DND-41 (cell line): ENCODE results near the gene MKNK1.

Experiments used
- ATAC-seq: fragments of 200-7000 bp; cut with Tn5 transposase; 3 replicates; pipeline ENCODE4 v1.9.1; 2021; ENCODE audit warnings: low read depth; ENCODE audit not compliant: insufficient read depth
- DNase-seq: peaks from one replicate; pipeline ENCODE4 v3.0.0-alpha.2; 2020
- H2AFZ ChIP-seq: 2 replicates; pipeline ENCODE4 v1.6.0; 2012; ENCODE audit warnings: low read depth, low read length
- H3K27ac ChIP-seq: 2 replicates; pipeline ENCODE4 v1.5.1; 2012; ENCODE audit warnings: low read length, inconsistent platforms
- H3K27me3 ChIP-seq: fragments of 200-600 bp; sonication (generic); 2 replicates; pipeline ENCODE4 v1.6.0; 2012; ENCODE audit warnings: low read length, mild to moderate bottlenecking, inconsistent platforms; ENCODE audit not compliant: insufficient read depth, poor library complexity
- H3K36me3 ChIP-seq: 2 replicates; pipeline ENCODE4 v1.5.1; 2012; ENCODE audit warnings: low read length, inconsistent platforms; ENCODE audit not compliant: insufficient read depth
- H3K4me1 ChIP-seq: 2 replicates; pipeline ENCODE4 v1.5.1; 2012; ENCODE audit warnings: mild to moderate bottlenecking, low read length; ENCODE audit not compliant: insufficient read depth
- H3K4me2 ChIP-seq: 2 replicates; pipeline ENCODE4 v1.6.0; 2012; ENCODE audit warnings: mild to moderate bottlenecking, moderate library complexity, low read length, inconsistent platforms; ENCODE audit not compliant: insufficient read depth
- H3K4me3 ChIP-seq, 2 experiments: fragments of 200-600 bp in 1 of 2; shearing (Covaris generic) in 1 of 2; 2 replicates each; pipeline ENCODE4 v1.5.1; 2012 to 2016; ENCODE audit warnings: inconsistent platforms in 2 of 2, low read length in 2 of 2, mild to moderate bottlenecking in 2 of 2, low read depth in 1 of 2, moderate library complexity in 1 of 2
- H3K79me2 ChIP-seq: 2 replicates; pipeline ENCODE4 v1.6.0; 2012; ENCODE audit warnings: low read length, inconsistent platforms; ENCODE audit not compliant: insufficient read depth
- H3K9ac ChIP-seq: 2 replicates; pipeline ENCODE4 v1.6.0; 2012; ENCODE audit warnings: low read depth, mild to moderate bottlenecking, inconsistent platforms, low read length, moderate library complexity
- H3K9me3 ChIP-seq: 2 replicates; pipeline ENCODE4 v1.5.1; 2012; ENCODE audit warnings: low read length, moderate library complexity, mild to moderate bottlenecking, inconsistent platforms; ENCODE audit not compliant: insufficient read depth, severe bottlenecking
- H4K20me1 ChIP-seq: 2 replicates; pipeline ENCODE4 v1.6.0; 2012; ENCODE audit warnings: low read length; ENCODE audit not compliant: insufficient read depth
- CTCF ChIP-seq: IDR thresholded peaks from 2 replicates; pipeline ENCODE4 v1.5.1; 2012; ENCODE audit warnings: borderline replicate concordance, low read length, moderate library complexity, mild to moderate bottlenecking; ENCODE audit not compliant: poor library complexity, severe bottlenecking; ENCODE audit errors: extremely low read depth
- EZH2 ChIP-seq: IDR thresholded peaks from 3 replicates; pipeline ENCODE4 v1.6.1; 2012; ENCODE audit warnings: borderline replicate concordance, low read depth, mild to moderate bottlenecking, moderate library complexity, low read length, inconsistent platforms; ENCODE audit not compliant: severe bottlenecking

MKNK1 gene

GRCh38 chr1:46563341-46563740 lies 40.7 kb downstream of the MKNK1 start:
- Histone ChIP-seq H3K27me3 (no peaks in the 10 kb centered on the region), H3K36me3 (no peaks in the 10 kb centered on the region; the same call in 1 of the 2 replicates), H3K79me2 (no peaks in the 10 kb centered on the region), H3K4me1 (no peaks in the 10 kb centered on the region), H3K27ac (no peak overlapping the region), H3K9me3 (no peaks in the 10 kb centered on the region), H4K20me1 (no peaks in the 10 kb centered on the region), H3K9ac (no peak overlapping the region), H3K4me3 (no peak overlapping the region), H3K4me2 (no peak overlapping the region), H2AFZ (no peak overlapping the region)
- no peak for TF ChIP-seq CTCF
- TF ChIP-seq EZH2, result no peak
- DNase-seq (no peak), ATAC-seq (no peak)

DNA sequence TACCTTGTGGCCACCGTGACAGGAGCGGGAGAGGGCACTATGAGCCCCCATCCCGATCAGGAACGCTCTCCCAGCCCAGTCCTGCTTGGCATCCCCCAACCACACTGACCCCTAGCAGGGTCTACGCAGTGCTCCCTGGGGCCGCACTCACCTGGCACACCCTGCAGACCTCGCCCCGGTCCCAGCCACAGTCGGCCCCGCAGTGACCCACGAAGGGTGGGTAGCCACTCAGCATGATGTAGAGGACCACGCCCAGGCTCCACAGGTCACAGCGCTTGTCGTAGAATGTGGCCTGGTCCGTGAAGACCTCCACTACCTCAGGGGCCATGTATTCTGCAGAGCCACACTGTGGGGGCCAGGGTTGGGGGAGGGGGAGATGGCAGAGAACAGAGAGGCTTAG lies 41.6 kb downstream of the MKNK1 start:
- Histone ChIP-seq H3K9ac (no peak overlapping the region), H3K79me2 (no peaks in the 10 kb centered on the region), H3K4me2 (no peak overlapping the region), H3K4me3 (no peak overlapping the region), H4K20me1 (no peaks in the 10 kb centered on the region), H3K27me3 (no peaks in the 10 kb centered on the region), H3K36me3 (no peaks in the 10 kb centered on the region; the same call in 1 of the 2 replicates), H2AFZ (no peak overlapping the region), H3K4me1 (no peaks in the 10 kb centered on the region), H3K9me3 (no peaks in the 10 kb centered on the region), H3K27ac (no peak overlapping the region)
- no peak for ATAC-seq
- TF ChIP-seq EZH2 (no peak), CTCF (no peak)
- DNase-seq, result no peak

DNA sequence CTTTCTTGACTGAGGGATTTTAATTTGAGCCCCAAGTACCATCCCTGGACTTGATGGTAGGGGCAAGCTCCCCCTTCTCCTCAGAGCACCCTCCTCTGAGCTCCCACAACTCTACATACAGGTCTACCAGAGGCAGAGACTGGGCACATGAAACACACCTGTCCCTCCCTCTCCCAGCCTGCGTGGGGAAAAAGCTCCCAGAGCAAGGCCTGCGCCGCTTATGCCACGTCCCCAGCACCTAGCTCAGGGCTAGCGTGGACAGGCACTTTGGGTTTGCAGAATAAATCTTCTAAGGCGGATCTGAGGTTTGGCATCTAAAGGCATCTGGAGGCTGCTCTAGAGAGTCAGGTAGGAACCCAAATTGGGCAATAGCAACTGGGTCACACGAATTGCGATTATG lies 45.1 kb downstream of the MKNK1 start:
- H3K36me3 ChIP-seq, result no peaks in the 10 kb centered on the region; the same call in 1 of the 2 replicates

More for the DNA sequence above, 45.1 kb downstream of the MKNK1 start:
- Histone ChIP-seq H3K9me3 (no peaks in the 10 kb centered on the region), H3K27ac (no peak overlapping the region), H3K79me2 (no peaks in the 10 kb centered on the region), H3K4me2 (no peak overlapping the region), H3K9ac (no peak overlapping the region), H3K27me3 (no peaks in the 10 kb centered on the region), H4K20me1 (no peaks in the 10 kb centered on the region), H3K4me3 (no peak overlapping the region), H2AFZ (no peak overlapping the region), H3K4me1 (no peaks in the 10 kb centered on the region)
- DNase-seq (no peak), ATAC-seq (no peak)
- no peak for TF ChIP-seq CTCF
- TF ChIP-seq EZH2, result no peak
